GM21360 (cell line): ENCODE measurements around the gene TMPRSS11D.

Experiments used
- ATAC-seq: cut with Tn5 transposase; IDR thresholded peaks from one replicate; pipeline ENCODE4 v1.9.1; 2021; ENCODE audit warnings: mild to moderate bottlenecking, moderate library complexity; ENCODE audit not compliant: unreplicated experiment

Gene TMPRSS11D, protein sequence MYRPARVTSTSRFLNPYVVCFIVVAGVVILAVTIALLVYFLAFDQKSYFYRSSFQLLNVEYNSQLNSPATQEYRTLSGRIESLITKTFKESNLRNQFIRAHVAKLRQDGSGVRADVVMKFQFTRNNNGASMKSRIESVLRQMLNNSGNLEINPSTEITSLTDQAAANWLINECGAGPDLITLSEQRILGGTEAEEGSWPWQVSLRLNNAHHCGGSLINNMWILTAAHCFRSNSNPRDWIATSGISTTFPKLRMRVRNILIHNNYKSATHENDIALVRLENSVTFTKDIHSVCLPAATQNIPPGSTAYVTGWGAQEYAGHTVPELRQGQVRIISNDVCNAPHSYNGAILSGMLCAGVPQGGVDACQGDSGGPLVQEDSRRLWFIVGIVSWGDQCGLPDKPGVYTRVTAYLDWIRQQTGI

DNA sequence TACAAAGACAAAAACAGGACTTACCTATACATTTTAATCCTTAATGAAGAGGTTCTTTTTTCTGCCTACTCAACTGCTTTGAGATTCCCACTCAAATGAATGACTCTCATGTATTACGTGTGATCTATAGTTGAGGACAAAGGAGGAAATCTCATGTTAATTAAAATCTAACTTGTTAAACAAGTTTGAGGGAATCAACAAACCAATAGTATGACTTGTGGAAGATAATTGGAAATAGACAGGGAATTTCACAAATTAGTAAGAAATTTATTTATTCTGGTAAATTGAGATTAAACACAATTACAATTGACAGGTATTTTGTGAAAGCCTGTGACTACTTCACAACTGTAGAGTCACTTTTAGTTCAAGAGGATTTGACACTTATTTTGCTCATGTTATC, at the start of gene TMPRSS11D:
Gene TMPRSS11D (minus strand): TSS at position 101 of the 400 bp plus-strand sequence. CDS start 69 bp downstream, at position 32.
- ATAC-seq = no peak

DNA sequence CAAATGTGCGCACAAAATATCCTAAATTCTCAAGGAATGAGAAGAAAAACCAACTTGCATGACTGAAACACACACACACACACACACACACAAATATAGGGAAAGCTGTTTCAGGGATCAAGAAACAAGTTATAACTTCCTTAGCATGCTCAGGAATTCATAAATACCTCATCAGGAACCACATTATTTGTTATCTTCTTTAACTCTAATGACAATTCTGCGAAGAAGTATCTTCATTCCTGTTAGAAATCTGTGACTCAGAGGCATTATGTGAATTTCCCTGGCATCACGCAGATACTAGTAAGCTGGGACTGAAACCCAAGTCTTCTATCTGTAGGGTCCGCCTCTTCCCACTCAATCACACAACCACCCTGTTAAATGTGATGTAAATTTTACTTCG, 49.2 kb upstream of the TMPRSS11D start:
- ATAC-seq = no peak

DNA sequence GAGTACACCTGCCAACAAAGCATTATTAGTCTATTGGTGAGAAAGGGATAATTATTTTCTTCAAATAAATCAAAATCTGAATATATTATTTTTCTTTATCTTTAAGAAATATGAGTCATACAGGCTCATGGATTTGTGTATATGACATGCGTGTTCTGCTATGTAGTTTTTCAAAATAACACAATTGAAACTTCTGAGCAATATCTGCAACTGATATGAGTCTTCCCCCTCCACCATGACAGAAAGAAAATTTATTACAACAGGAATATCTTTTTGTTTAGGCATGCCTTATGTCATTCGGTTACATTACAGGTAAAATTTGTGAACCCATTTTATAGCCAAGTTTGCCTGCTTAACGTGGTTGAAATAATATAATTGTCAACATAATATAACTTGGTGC, 47.5 kb upstream of the TMPRSS11D start:
- ATAC-seq = no peak

DNA sequence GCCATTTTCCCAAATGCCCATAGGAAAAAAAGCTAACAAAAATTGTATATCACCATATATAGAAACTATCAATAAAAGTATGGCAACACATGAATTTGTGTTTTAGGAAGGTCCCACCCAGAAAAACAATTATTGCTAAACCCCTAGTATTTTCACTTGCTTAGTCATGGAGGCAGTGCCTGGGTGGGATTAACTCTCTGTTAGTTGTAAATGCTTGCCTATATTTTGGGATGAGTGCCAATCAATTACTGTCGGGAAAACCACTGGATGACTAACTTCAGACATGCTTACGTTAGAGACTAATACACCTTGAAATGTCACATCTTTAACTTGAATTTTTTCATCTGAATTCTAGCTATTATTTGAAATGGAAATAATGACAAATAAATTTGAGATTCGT, 45.6 kb upstream of the TMPRSS11D start:
- no peak for ATAC-seq

DNA sequence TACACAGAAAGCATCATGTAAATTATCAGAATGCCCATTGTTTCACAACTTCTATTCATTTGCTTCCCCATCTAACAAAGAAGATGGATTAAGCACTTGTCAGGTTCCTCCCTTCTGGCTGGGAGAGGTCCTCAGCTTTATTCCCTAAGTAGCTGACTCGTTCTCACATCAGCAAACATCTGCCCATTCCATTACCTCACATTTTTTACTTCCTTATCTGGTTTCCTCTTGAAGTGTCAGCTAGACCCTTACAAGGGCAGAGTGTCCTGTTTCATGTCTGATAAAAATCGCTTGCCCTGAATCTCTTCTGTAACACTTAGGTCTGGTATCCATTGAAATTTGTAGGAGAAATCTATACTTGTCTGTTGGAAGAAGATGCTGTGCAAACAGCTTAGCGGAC, 44.7 kb upstream of the TMPRSS11D start:
- ATAC-seq = no peak

DNA sequence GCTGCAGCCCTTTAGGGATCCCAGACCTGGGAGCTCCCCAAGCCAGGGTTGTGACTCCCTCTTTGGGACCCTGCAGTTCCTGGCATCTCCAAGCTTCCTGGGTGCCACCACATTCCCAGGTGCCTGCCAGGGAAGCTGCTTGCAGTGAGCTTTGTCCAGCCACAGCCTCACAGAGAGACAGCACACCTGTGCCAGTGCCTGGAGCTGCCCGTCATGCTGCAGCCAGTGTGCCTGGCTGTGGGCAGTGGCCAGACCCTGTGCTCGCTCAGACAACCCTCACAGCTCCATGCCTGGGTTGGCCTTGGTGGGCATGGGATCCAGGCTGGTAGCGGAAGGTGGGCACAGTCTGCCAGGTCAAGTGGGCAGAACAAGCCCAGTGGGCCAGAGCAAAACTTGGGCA, 43.4 kb upstream of the TMPRSS11D start:
- ATAC-seq = no peak

DNA sequence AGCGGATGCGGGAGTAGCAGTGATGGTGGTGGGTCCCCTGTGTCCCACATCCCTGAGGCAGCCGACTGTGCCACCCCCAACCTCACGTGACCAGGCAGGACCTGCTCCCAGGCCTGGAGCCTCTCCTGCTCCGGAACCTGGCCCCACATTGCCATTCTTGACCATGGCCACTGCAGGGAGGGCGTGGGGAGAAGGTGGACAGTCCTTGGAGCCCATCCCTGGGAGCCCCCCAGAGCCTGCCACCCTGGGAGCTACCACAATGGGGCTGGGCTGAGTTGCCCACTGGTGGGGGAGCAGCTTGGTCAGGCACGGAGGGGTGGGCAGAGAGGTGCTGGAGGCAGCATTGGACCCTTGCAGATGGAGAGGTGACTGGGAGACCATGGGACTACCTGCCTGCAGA, 42.7 kb upstream of the TMPRSS11D start:
- no peak for ATAC-seq

DNA sequence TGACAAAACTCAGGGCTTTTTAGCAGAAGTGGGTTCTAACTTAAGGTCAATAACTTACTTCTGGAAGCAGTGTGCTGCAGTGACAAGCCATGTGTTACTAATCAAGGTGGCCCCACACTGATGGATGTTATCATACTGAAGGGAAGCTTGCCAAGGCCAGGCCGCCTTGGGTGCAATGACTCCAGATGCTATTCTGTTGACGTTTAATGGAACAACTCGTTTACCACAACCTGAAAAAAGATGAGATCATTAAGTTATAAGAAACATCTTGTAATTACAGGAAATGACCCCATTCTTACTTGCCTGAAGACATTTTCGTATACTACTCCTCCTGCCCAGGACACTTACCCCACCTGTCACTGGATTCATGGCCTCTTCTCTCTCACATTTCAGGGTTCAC, 38.9 kb upstream of the TMPRSS11D start:
- ATAC-seq = no peak

DNA sequence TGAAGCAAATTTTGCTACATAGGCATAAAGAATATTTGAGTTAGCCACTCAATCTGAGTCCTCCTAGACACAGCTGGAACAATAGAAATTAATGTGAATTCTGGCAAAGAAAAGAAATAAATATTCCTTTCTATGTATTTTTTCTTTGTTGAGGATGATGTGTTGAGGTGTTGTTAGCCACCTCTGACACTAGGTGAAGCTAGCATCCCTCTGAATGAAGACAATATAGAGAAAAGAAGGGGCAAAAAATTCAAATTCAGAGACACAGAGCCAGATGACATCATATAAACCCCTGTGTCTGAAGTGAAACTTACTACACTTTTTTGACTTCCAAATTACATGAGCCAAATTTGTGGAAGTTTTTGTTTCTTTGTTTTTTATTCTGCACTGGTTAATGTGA, 34.6 kb upstream of the TMPRSS11D start:
- no peak for ATAC-seq

DNA sequence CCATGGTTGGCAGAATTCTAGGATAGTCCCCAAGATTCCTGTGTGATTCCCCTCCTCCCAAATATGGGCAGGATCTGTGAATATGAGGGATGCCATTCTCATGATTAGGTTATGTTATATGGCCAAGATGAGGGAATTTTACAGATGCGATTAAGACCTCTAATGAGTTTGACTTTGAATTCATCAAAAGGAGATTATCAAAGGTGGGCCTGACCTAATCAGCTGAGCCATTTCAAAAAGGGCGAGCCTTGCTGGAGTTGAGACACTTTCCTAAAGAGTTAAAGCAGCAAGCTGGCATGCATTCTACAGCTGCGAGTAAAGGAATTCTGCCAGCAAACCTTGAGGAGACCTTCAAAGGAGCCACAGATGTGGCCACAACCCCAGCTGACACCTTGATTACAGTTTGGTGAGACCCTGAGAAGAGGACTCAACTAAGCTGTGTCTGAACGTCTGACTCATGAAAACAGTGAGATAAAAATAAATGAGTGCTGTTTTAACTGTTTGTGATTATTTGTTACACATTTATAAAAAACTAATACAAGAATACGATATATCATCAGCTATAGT, 31.7 kb upstream of the TMPRSS11D start:
- no peak for ATAC-seq

DNA sequence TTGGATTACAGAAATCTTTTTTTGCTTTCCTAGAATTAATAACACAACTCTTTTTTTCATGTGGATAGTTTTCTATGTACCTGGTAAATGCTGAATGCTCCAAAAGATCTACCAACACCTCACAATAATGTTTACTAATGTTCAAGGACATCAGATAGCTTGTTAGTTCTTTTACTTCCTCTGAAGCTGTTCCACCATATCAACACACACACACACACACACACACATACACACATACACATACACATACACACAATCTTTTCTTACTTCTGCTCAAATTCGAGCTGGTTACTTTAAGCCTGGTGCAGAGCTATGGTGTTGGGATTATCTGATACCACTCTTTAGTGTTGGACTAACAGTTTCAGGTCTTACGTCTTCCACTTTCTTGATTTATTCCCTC, 28.3 kb upstream of the TMPRSS11D start:
- no peak for ATAC-seq

DNA sequence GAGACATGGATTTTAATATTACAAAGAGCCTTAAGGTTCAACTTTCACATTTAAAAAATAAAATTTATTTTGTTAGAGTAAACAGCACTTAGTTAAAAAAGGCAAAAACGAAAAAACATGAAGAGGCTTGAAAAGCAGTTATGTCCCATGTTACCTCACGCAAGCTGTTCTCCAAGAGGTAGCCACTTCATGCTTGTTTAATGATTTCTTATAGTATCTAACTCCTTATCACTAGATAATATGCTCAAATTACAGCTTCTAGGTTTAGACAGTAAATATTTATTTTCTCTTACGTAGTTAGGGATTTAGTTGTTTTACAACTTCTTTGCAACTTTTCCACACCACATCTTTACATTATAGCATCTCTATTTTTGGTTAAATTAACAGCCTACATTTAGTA, 27.8 kb upstream of the TMPRSS11D start:
- no peak for ATAC-seq

DNA sequence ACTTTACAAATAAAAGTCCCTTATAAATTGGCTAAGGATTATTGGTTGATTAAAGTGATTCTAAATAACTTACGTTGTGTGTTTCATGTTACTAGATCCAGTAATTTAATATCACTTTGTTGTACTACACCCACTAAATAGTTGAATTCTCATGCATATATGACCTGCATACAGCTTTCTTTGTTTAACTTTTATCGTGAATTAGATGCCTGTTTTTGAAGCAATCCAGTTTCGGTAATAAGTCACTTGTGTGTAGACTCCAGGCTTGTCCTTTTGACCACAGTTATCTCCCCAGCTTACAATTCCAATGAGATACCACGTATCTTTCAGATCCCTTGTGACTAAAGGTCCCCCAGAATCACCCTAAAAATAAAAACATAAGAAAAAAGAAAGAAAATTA, 27.3 kb upstream of the TMPRSS11D start:
- ATAC-seq = no peak

DNA sequence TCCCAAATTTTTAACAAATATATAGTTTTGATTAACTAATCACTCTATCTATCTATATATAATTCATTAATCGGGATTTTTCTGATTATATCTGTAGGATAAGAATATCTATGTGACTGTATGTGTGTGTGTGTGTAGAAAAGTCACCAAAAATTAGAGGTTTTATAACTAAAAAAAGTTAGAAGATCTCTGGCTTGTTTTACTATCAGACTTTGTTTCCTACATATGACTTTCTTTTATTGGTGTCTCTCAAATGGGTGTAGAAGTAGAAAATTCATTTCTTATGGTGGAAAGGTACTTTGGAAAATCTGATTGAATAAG, 26.7 kb upstream of the TMPRSS11D start:
- no peak for ATAC-seq

DNA sequence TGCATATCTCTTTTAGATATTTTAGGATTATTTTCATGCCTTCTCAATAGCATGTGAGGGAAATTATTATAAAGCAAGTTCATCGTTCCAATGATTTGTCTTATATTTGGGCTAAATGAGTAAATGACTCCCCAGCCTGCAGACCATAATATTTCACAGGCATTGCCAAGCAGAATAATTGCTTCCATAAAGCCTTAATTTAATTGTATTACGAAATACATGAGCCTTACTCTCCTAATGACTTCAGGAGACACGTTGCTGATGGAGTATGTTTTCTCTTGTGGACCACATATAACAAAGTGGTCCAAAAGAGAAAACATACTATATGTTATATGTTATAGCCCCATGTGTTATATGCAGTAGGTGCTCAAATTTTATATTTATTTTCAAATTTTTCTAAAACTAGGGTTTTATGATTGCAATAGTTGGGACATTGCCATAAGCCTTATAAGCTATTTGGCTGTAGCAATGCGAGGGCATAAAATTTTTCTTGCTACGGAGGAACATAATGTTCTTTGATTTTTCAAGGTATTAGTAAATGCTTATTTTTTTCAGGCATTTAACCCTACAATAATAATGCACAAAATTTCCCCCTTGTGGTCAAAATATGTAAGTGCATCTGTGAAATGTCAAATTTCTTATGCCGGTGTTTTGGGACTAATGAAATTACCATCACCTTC, 26.2 kb upstream of the TMPRSS11D start:
- ATAC-seq = no peak

DNA sequence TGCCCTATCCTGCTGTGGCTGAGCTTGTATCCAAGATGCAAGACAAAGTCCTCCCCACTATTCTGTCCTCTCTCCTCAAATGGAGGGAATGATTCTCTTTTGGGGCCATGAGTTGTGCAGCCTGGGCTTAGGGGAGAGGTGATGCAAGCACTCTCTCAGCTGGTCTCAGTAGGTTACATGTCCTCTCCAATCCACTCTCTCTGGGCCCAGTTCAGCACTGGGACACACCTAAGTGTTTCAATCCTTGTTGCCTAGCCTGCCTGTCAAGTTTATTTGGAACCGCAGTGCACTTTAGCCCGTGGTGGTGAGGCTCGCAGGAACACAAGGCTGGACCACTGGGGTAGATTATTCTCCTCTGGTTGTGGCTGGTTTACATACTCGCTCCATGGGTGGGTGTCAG, 23.8 kb upstream of the TMPRSS11D start:
- ATAC-seq = no peak

DNA sequence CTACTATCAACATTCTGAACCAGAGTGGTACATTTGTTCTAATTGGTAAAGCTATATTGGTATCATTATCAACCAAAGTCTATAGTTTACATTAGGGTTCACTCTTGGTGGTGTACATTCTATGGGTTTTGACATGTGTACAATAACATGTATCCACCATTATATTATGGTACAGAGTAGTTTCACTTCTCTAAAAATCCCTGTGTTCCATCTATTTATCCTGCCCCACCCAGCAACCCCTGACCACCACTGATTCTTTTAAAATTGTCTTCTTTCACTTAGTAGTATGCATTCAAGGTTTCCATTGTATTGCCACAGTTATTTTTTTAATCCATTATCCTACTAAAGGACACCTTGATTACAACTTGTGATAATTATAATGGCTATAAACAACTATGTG, 15.3 kb upstream of the TMPRSS11D start:
- no peak for ATAC-seq

DNA sequence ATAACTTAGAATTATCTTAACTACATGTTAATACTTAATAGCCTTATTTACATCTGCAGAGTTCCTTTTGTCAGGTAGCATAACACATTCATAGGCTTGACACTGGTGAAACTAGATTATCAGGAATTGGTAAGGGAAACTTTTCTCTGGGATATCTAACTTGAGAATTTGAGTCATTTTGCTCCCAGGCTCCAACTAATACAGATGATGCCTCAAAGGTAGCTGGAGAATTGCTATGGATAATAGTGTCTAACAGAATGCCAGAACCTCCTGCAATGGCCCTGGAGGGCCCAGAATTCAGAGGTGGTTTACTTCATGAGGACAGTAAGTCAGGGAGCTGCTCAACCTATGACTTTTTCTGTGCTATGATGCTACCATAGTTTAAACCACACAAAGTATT, 13.9 kb upstream of the TMPRSS11D start:
- no peak for ATAC-seq

DNA sequence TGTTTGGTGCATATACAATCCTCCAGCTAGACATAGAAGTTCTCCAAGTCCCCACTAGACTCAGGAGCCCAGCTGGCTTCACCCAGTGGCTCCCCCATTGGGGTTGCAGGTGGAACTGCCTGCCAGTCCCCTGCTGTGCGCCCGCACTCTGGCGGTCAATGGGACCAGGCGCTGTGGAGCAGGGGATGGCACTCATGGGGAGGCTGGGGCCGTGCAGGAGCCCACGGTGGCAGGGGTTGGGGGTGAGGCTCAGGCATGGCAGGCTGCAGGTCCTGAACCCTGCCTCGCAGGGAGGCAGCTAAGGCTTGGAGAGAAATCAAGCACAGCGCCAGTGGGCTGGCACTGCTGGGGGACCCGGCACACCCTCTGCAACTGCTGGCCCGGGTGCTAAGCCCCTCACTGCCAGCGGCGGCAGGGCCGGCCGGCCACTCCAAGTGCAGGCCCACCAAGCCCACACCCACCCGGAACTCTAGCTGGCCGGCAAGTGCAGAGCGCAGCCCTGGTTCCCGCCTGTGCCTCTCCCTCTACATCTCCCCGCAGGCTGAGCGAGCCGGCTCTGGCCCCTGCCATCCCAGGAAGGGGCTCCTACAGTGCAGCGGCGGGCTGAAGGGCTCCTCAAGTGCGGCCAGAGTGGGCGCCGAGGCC, 12.7 kb upstream of the TMPRSS11D start:
- no peak for ATAC-seq

DNA sequence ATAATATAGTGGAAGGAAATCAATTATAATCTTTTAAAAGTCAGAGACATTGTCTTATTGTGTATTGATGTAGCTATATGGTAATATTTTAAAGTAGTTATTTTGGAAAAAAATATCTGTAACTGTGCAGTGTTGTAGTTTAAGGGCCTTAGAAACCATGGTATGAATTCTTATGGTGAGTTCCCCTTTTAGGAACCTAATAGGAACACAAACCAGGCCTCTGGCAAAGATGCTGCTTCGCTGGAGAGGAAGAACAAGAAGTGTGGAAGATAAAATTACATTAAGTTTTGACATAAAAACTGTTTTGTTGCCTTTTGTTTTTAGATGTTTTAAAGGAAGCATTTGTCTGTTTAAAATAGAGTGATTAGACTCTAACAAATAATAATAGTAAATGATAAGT, 10.9 kb upstream of the TMPRSS11D start:
- no peak for ATAC-seq

DNA sequence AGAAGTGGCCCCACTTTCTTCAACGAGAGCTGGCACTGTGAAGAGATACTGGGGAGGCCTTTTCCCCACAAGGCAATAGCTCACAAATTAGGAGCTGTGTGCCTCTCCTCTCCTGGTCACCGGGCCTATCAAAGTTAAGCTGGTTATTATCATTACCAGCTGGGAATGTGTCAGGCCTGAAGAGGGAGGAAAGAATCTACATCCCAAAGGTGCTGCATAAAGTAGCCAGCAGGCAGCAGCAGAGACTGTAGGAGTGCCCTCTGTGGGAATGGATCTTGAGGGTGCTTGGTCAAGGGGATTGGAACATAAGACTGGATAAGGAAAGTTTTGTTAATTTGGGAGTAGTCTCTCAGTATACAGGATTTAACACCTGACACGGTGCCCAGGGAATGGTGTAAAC, 9.1 kb upstream of the TMPRSS11D start:
- no peak for ATAC-seq

DNA sequence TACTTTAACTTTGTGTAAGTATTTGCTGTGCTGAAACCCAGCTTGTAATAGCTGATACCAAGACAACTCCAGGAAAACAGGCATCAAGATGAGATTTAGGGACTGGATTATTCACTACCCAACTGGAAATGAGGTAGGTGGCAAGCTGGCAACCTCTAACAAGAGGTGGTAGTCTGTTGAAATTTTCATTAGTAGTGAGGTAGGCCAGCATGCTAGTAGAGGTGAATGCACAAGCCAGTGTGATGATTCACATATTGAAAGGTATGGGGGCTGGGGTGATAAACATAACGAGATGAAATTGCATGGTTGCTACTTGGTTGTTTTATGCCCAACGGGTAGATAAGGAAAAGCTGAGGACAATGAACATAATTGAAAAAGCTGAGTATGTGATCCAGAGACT, 8.5 kb upstream of the TMPRSS11D start:
- ATAC-seq = no peak
